HepG2 (cell line): ENCODE results near the gene CAPN10. TPM values are rescaled to one million over a fixed set of nuclear protein-coding genes. Genes with fewer than 3 reads are reported as not detected.

Experiments
- FOXA1 ChIP-seq, 2 experiments: fragments of 450-650 bp in 1 of 2; sonication (generic) in 1 of 2; formaldehyde crosslinking in 1 of 2; IDR thresholded peaks; 2 replicates each; pipeline versions ENCODE4 v1.4.0 to v1.6.1; 2016 to 2020; ENCODE audit warnings: missing genetic modification reagents in 1 of 2
- HDAC2 ChIP-seq: sonication (generic); formaldehyde crosslinking; IDR thresholded peaks from 2 replicates; pipeline ENCODE4 v1.4.0; 2020; ENCODE audit warnings: missing genetic modification reagents
- HNRNPLL ChIP-seq: fragments of 200-400 bp; formaldehyde crosslinking; IDR thresholded peaks from 2 replicates; pipeline ENCODE4 v1.6.1; 2017; ENCODE audit warnings: mild to moderate bottlenecking, low read depth, low read length; ENCODE audit not compliant: poor library complexity, severe bottlenecking
- HNRNPUL1 ChIP-seq: fragments of 200-400 bp; formaldehyde crosslinking; IDR thresholded peaks from 2 replicates; pipeline ENCODE4 v1.6.1; 2017; ENCODE audit warnings: low read depth, mild to moderate bottlenecking, low read length, moderate library complexity
- KLF13 ChIP-seq: sonication (generic); formaldehyde crosslinking; IDR thresholded peaks from 2 replicates; pipeline ENCODE4 v1.4.0; 2020; ENCODE audit warnings: mild to moderate bottlenecking, missing genetic modification reagents
- NBN ChIP-seq: fragments of 450-650 bp; conservative IDR thresholded peaks from 2 replicates; pipeline ENCODE4 v1.6.1; 2017
- REXO4 ChIP-seq: sonication (generic); formaldehyde crosslinking; IDR thresholded peaks from 2 replicates; pipeline ENCODE4 v1.8.0; 2022; ENCODE audit warnings: missing genetic modification reagents, mild to moderate bottlenecking, borderline replicate concordance
- SP4 ChIP-seq: sonication (generic); formaldehyde crosslinking; IDR thresholded peaks from 2 replicates; pipeline ENCODE4 v1.8.1; 2023; ENCODE audit warnings: mild to moderate bottlenecking, missing genetic modification reagents
- YY1 ChIP-seq: IDR thresholded peaks from 2 replicates; pipeline ENCODE4 v1.6.1; 2011; ENCODE audit warnings: low read length, low read depth, moderate library complexity, mild to moderate bottlenecking; ENCODE audit not compliant: insufficient read depth, insufficient replicate concordance
- ZBTB46 ChIP-seq: sonication (generic); formaldehyde crosslinking; IDR thresholded peaks from 2 replicates; pipeline ENCODE4 v1.4.0; 2020; ENCODE audit warnings: mild to moderate bottlenecking, missing genetic modification reagents, borderline replicate concordance
- ZBTB7B ChIP-seq: sonication (generic); formaldehyde crosslinking; IDR thresholded peaks from 2 replicates; pipeline ENCODE4 v1.4.0; 2020; ENCODE audit warnings: missing genetic modification reagents
- polyA plus RNA-seq, 8 experiments: library from polyadenylated mRNA; depleted of rRNA in 3 of 8; stranded (reverse) in 7 of 8; unstranded in 1 of 8; fragments of >200 nt; fragmentation: Illumina TruSeq in 4 of 8; extraction: Trizol in 4 of 8; gene quantifications; 2 replicates each; pipeline versions ENCODE4 v1.2.1 to v1.2.3, GENCODE V29; 2011 to 2016; ENCODE audit warnings: low read depth in 4 of 8, missing spikeins in 1 of 8, mixed read lengths in 1 of 8; ENCODE audit not compliant: insufficient read depth in 1 of 8
- total RNA-seq, 5 experiments: library from RNA; depleted of rRNA; stranded (reverse); fragments of >200 nt; fragmentation: Illumina TruSeq; extraction: Trizol; gene quantifications; 2 replicates each; pipeline ENCODE4 v1.2.3, GENCODE V29; 2016; ENCODE audit warnings: low read depth in 1 of 5
- TF ChIP-seq, protein P1 (sequence below): sonication (generic); formaldehyde crosslinking; IDR thresholded peaks from 2 replicates; pipeline ENCODE4 v1.4.0; 2020; ENCODE audit warnings: mild to moderate bottlenecking, missing genetic modification reagents
- TF ChIP-seq, protein P2 (sequence below): sonication (generic); formaldehyde crosslinking; IDR thresholded peaks from 2 replicates; pipeline ENCODE4 v1.5.1; 2020; ENCODE audit warnings: mild to moderate bottlenecking, moderate library complexity, missing genetic modification reagents
- TF ChIP-seq, protein P3 (sequence below): sonication (generic); formaldehyde crosslinking; IDR thresholded peaks from 2 replicates; pipeline ENCODE4 v1.4.0; 2020; ENCODE audit warnings: missing genetic modification reagents

The CAPN10 gene
- total and polyA plus RNA-seq, 2 of the 13 experiments (the other 11 are each of a cell fraction or from before 2014, with no cell fraction given), result 27.6 to 32.4 TPM

DNA sequence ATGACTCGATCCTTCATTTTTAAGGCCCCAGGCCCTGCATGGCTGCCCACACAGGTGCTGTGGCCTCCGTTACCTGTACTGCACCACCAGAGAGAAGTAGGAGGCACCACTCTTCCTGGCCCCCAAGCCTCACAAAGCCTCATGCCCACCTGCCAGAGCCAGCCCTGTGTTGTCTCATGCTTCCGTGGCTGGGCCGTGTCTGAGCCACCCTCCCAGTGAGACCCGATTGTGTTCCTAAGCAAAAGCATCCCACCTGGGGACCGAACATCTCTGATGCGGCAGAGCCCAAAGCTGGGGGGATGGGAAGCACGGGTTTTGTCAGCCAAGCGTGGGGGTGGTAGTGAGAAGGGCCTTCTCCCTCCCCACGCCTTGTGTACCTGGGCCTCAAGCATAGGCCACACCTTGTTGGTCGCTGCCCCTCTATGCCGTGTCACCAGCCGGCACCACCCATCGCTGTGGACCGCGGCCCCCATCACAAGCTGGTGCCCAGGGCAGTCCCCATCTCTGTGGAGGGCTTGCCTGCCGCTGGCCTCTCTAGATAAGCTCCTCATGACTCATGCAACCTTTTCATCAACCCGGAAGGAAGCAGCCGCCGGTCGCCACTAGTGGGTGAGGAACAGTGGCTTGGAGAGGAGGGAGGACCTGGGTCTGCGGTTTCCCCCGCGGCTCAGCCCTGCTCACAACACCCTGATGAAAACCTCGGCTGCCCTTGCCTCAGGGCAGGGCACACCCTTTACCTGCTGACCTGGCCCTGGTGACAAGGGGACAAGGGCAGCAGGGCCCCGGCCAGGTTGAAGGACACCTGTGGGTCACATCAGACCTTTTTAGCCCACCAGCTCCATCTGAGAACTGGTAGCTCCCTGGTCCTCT lies 21.0 kb upstream of the CAPN10 start (continued):
- TF ChIP-seq, protein P1, sequence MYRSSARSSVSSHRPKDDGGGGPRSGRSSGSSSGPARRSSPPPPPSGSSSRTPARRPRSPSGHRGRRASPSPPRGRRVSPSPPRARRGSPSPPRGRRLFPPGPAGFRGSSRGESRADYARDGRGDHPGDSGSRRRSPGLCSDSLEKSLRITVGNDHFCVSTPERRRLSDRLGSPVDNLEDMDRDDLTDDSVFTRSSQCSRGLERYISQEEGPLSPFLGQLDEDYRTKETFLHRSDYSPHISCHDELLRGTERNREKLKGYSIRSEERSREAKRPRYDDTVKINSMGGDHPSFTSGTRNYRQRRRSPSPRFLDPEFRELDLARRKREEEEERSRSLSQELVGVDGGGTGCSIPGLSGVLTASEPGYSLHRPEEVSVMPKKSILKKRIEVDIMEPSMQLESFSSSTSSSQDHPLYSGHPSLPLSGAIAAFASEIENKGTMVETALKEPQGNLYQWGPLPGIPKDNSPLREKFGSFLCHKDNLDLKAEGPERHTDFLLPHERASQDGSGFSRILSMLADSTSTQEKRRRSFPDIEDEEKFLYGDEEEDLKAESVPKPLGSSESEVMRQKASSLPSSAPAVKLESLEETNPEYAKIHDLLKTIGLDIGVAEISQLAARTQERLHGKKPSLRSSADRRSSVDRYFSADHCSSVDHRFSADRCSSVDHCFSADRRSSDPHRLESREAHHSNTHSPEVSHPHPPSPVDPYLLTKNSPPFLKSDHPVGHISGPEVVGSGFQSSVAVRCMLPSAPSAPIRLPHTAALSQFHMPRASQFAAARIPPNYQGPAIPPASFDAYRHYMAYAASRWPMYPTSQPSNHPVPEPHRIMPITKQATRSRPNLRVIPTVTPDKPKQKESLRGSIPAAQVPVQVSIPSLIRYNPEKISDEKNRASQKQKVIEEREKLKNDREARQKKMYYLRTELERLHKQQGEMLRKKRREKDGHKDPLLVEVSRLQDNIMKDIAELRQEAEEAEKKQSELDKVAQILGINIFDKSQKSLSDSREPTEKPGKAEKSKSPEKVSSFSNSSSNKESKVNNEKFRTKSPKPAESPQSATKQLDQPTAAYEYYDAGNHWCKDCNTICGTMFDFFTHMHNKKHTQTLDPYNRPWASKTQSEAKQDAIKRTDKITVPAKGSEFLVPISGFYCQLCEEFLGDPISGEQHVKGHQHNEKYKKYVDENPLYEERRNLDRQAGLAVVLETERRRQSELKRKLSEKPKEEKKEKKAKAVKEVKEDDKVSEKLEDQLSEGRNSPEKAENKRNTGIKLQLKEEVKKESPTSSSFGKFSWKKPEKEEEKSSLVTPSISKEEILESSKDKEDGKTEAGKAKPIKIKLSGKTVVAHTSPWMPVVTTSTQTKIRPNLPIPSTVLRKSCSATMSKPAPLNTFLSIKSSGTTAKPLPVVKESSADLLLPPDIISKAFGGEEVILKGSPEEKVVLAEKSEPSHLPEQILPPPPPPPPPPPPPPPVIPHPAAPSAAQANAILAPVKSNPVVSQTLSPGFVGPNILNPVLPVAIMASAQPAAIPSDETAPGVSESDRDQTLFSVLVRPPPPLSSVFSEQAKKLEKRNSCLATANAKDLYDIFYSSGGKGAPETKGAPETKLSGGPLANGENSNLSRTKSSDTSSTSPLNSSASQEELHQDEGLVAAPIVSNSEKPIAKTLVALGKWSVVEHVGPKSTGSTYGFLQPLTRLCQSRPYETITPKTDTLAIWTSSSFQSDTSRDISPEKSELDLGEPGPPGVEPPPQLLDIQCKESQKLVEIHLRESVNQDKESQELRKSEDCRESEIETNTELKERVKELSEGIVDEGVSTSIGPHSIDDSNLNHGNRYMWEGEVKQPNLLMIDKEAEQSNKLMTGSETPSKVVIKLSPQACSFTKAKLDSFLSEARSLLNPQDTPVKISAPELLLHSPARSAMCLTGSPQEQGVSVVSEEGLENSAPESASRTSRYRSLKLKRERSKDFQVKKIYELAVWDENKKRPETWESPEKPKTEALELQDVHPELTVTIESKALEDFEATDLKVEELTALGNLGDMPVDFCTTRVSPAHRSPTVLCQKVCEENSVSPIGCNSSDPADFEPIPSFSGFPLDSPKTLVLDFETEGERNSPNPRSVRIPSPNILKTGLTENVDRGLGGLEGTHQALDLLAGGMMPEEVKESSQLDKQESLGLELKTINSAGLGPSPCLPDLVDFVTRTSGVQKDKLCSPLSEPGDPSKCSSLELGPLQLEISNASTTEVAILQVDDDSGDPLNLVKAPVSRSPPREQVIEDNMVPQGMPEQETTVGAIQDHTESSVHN, result 0 out of 2 replicates have a peak, but pooled peaks have one; percentile 61
- TF ChIP-seq NBN (no peak), HNRNPUL1 (no peak), HNRNPLL (no peak), SP4 (CRISPR knock-in tag) (peak; percentile 30; the same call in 1 of the 2 replicates), REXO4 (CRISPR knock-in tag) (no peak), HDAC2 (CRISPR knock-in tag) (peak; percentile 74; the same call in 1 of the 2 replicates), ZBTB46 (CRISPR knock-in tag) (no peak), ZBTB7B (peak; percentile 71; the same call in 1 of the 2 replicates), KLF13 (no peak), FOXA1 (IDR thresholded peaks at IDR 0.05) (no peak), FOXA1 (CRISPR knock-in tag; IDR thresholded peaks at IDR 0.05) (peak; percentile 50), YY1 (no peak)
- TF ChIP-seq, protein P2, sequence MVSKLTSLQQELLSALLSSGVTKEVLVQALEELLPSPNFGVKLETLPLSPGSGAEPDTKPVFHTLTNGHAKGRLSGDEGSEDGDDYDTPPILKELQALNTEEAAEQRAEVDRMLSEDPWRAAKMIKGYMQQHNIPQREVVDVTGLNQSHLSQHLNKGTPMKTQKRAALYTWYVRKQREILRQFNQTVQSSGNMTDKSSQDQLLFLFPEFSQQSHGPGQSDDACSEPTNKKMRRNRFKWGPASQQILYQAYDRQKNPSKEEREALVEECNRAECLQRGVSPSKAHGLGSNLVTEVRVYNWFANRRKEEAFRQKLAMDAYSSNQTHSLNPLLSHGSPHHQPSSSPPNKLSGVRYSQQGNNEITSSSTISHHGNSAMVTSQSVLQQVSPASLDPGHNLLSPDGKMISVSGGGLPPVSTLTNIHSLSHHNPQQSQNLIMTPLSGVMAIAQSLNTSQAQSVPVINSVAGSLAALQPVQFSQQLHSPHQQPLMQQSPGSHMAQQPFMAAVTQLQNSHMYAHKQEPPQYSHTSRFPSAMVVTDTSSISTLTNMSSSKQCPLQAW, result 0 out of 2 replicates have a peak, but pooled peaks have one; percentile 3
- TF ChIP-seq, protein P3, sequence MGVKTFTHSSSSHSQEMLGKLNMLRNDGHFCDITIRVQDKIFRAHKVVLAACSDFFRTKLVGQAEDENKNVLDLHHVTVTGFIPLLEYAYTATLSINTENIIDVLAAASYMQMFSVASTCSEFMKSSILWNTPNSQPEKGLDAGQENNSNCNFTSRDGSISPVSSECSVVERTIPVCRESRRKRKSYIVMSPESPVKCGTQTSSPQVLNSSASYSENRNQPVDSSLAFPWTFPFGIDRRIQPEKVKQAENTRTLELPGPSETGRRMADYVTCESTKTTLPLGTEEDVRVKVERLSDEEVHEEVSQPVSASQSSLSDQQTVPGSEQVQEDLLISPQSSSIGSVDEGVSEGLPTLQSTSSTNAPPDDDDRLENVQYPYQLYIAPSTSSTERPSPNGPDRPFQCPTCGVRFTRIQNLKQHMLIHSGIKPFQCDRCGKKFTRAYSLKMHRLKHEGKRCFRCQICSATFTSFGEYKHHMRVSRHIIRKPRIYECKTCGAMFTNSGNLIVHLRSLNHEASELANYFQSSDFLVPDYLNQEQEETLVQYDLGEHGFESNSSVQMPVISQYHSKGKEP (CRISPR knock-in tag), result 0 out of 2 replicates have a peak, but pooled peaks have one; percentile 55
